Hematopoietic multipotent progenitor cell treated with erythropoietin and hydrocortisone succinate and interleukin-3 and kit ligand, for 6 days (in vitro differentiated cells): ENCODE data around the gene PDCD6IP.
A peak's percentile ranks its signal among the peaks of the same experiment; 100 is the strongest.
"Not testable (repeated sequence)": the region's sequence is repeated elsewhere in the genome, so short reads cannot be mapped to it uniquely, and the experiment has no call there.

Experiments used
- DNase-seq: peaks from one replicate; pipeline ENCODE4 v3.0.0-alpha.2; 2015

PDCD6IP gene

GRCh38 chr3:33855884-33856546, 57.6 kb downstream of the PDCD6IP start:
- no peak for DNase-seq

GRCh38 chr3:33857701-33858100, 59.3 kb downstream of the PDCD6IP start:
- DNase-seq = not testable (repeated sequence)

- no peak for DNase-seq
Measured at GRCh38 chr3:33858131-33858530, 59.7 kb downstream of the PDCD6IP start.

- peak; percentile 6 for DNase-seq
Measured at GRCh38 chr3:33860373-33861050, 62.1 kb downstream of the PDCD6IP start.

GRCh38 chr3:33865133-33865532, 66.7 kb downstream of the PDCD6IP start:
- no peak for DNase-seq

GRCh38 chr3:33868309-33868708, 69.9 kb downstream of the PDCD6IP start:
- no peak for DNase-seq

GRCh38 chr3:33869977-33870376, 71.5 kb downstream of the PDCD6IP start:
- DNase-seq = no peak

- no peak for DNase-seq
Measured at GRCh38 chr3:33874815-33875214, 76.4 kb downstream of the PDCD6IP start.

- no peak for DNase-seq
Measured at GRCh38 chr3:33875680-33876079, 77.2 kb downstream of the PDCD6IP start.

GRCh38 chr3:33877187-33877586, 78.8 kb downstream of the PDCD6IP start:
- no peak for DNase-seq

GRCh38 chr3:33879540-33879939, 81.1 kb downstream of the PDCD6IP start:
- no peak for DNase-seq

GRCh38 chr3:33881156-33882064, 83.0 kb downstream of the PDCD6IP start:
- no peak for DNase-seq

- no peak for DNase-seq
Measured at GRCh38 chr3:33882296-33882695, 83.9 kb downstream of the PDCD6IP start.

- peak; percentile 80 for DNase-seq
Measured at GRCh38 chr3:33883538-33883950, 85.1 kb downstream of the PDCD6IP start.

- no peak for DNase-seq
Measured at GRCh38 chr3:33883951-33884561, 85.6 kb downstream of the PDCD6IP start.

- no peak for DNase-seq
Measured at GRCh38 chr3:33884701-33885100, 86.3 kb downstream of the PDCD6IP start.

GRCh38 chr3:33885496-33885895, 87.1 kb downstream of the PDCD6IP start:
- DNase-seq = no peak

- DNase-seq = no peak
Measured at GRCh38 chr3:33886015-33886414, 87.6 kb downstream of the PDCD6IP start.

GRCh38 chr3:33887478-33887877, 89.0 kb downstream of the PDCD6IP start:
- no peak for DNase-seq

- no peak for DNase-seq
Measured at GRCh38 chr3:33889394-33890039, 91.1 kb downstream of the PDCD6IP start.

- DNase-seq = no peak
Measured at GRCh38 chr3:33892655-33893054, 94.2 kb downstream of the PDCD6IP start.

GRCh38 chr3:33895658-33896057, 97.2 kb downstream of the PDCD6IP start:
- no peak for DNase-seq

GRCh38 chr3:33897306-33897705, 98.9 kb downstream of the PDCD6IP start:
- no peak for DNase-seq
